ENCODE results near the gene ETNPPL. TPM values are rescaled to one million over a fixed set of nuclear protein-coding genes. Genes with fewer than 3 reads are reported as not detected.

The ETNPPL gene
- total RNA-seq, 3 donors from 2014 or later (not counting 1 experiment from before 2014, with no cell fraction given): not detected

DNA sequence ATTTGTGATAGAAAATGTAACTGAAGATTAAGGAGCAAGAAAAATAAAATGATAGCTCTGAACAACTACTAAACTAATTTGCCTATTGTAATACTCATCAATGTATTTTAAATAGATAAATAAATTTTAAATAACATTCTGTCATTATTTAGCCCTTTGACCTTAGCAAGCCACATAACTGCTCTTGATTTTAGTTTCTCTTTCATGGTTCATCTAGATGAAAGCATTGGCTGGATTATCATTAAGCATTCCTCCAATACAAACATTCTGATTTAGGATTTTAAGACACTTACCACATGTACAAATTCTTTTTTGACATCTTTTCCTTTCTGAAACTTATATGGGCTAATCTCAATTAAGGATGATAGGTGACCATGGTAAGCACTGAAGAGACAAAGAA is 8.5 kb downstream of the ETNPPL start:
- H3K27ac Mint-ChIP-seq: no peak overlapping the region
- TF ChIP-seq, protein P1, sequence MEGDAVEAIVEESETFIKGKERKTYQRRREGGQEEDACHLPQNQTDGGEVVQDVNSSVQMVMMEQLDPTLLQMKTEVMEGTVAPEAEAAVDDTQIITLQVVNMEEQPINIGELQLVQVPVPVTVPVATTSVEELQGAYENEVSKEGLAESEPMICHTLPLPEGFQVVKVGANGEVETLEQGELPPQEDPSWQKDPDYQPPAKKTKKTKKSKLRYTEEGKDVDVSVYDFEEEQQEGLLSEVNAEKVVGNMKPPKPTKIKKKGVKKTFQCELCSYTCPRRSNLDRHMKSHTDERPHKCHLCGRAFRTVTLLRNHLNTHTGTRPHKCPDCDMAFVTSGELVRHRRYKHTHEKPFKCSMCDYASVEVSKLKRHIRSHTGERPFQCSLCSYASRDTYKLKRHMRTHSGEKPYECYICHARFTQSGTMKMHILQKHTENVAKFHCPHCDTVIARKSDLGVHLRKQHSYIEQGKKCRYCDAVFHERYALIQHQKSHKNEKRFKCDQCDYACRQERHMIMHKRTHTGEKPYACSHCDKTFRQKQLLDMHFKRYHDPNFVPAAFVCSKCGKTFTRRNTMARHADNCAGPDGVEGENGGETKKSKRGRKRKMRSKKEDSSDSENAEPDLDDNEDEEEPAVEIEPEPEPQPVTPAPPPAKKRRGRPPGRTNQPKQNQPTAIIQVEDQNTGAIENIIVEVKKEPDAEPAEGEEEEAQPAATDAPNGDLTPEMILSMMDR (IDR thresholded peaks at IDR 0.05): no peak
- H3K27me3 ChIP-seq (ENCODE audit: control insufficient read depth, insufficient read depth, low read length): no peaks in the 10 kb centered on the region
- H3K27ac ChIP-seq (ENCODE audit: low read length): no peak overlapping the region
- no peaks in the 10 kb centered on the region for H3K9me3 ChIP-seq (ENCODE audit: control insufficient read depth, insufficient read depth, low read length)
- H3K4me1 Mint-ChIP-seq: no peaks in the 10 kb centered on the region
- no peaks in the 10 kb centered on the region for H3K4me1 ChIP-seq (ENCODE audit: control insufficient read depth, insufficient read depth, low read length)
- no peaks in the 10 kb centered on the region for H3K9me3 Mint-ChIP-seq
- H3K36me3 Mint-ChIP-seq: no peaks in the 10 kb centered on the region
- ATAC-seq (no peak), DNase-seq (no peak)
- H3K4me3 Mint-ChIP-seq: no peak overlapping the region
- intact Hi-C loops (cut with micrococcal nuclease): no loop called here
- no peaks in the 10 kb centered on the region for H3K36me3 ChIP-seq (ENCODE audit: control insufficient read depth, insufficient read depth, low read length)
- H3K4me3 ChIP-seq (ENCODE audit: low read length): no peak overlapping the region
- peaks cover 8 to 12% of the 10 kb centered on the region in 2 donors for H3K27me3 Mint-ChIP-seq (ENCODE audit: low read depth in 2 of 2)

DNA sequence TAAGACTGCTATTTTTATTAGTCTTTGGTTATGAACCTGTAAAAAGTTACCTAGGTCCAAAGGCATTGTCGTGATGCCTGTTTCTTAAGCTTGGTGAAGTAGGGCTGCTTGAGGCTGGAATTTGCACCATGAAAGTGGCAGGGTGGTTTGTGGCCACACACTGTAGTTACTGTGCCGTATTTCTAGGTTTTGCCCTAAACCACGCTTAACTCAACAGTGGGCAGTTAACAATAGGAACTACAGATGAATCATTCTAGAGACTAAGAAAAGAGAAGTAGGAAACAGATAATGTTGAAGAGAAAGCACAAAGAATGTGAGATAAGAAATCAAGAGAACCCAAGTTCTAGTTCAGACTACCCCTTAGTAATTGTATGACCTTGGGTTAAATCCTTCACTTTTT is 11.5 kb downstream of the ETNPPL start:
- H3K27ac ChIP-seq (ENCODE audit: low read length): no peak overlapping the region
- no peaks in the 10 kb centered on the region for H3K36me3 Mint-ChIP-seq
- no peak overlapping the region for H3K4me3 ChIP-seq (ENCODE audit: low read length)
- H3K36me3 ChIP-seq (ENCODE audit: control insufficient read depth, insufficient read depth, low read length): no peaks in the 10 kb centered on the region
- no peaks in the 10 kb centered on the region for H3K9me3 ChIP-seq (ENCODE audit: control insufficient read depth, insufficient read depth, low read length)
- no peak overlapping the region for H3K27ac Mint-ChIP-seq
- H3K9me3 Mint-ChIP-seq: no peaks in the 10 kb centered on the region
- H3K4me1 ChIP-seq (ENCODE audit: control insufficient read depth, insufficient read depth, low read length): no peaks in the 10 kb centered on the region
- 17% methylated on average over 3 of the region's 3 CpGs for WGBS (ENCODE audit: insufficient coverage)
- no peak for ATAC-seq
- no peak for DNase-seq
- no peak overlapping the region for H3K4me3 Mint-ChIP-seq
- H3K4me1 Mint-ChIP-seq: no peaks in the 10 kb centered on the region
- H3K27me3 ChIP-seq (ENCODE audit: control insufficient read depth, insufficient read depth, low read length): no peaks in the 10 kb centered on the region
- TF ChIP-seq, protein P1 (IDR thresholded peaks at IDR 0.05): no peak
- intact Hi-C loops (cut with micrococcal nuclease): no loop called here
- peaks cover 8 to 16% of the 10 kb centered on the region in 2 donors for H3K27me3 Mint-ChIP-seq (ENCODE audit: low read depth in 2 of 2)

DNA sequence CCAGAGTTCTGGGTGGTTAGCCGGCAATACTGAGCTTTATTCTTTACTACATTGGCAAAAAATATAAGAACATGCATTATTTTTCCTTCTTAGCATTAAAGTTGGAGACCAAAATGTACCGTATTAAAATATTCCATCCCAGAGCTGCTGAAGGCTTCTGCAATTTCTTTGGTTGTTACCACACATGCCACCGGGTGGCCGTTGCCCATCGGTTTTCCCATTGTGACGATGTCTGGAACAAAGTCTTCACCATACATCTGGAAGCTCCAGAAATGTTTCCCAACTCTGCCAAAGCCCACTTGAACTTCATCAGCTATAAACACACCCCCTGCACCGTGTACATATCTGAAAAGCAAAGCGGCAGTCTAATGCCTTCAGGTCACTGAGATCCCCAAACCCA is 13.7 kb downstream of the ETNPPL start:
- Mint-ChIP-seq H3K27me3 (ENCODE audit: low read depth in 2 of 2) (peaks cover 8 to 18% of the 10 kb centered on the region in 2 donors), H3K36me3 (no peaks in the 10 kb centered on the region), H3K27ac (no peak overlapping the region), H3K4me3 (no peak overlapping the region), H3K9me3 (no peaks in the 10 kb centered on the region), H3K4me1 (no peaks in the 10 kb centered on the region)
- H3K27ac ChIP-seq (ENCODE audit: low read length): no peak overlapping the region
- DNase-seq (no peak), ATAC-seq (no peak)
- H3K36me3 ChIP-seq (ENCODE audit: control insufficient read depth, insufficient read depth, low read length): no peaks in the 10 kb centered on the region
- TF ChIP-seq, protein P1 (IDR thresholded peaks at IDR 0.05): no peak
- no peaks in the 10 kb centered on the region for H3K27me3 ChIP-seq (ENCODE audit: control insufficient read depth, insufficient read depth, low read length)
- intact Hi-C loops (cut with micrococcal nuclease): no loop called here
- 94% methylated on average over 8 of the region's 8 CpGs for WGBS (ENCODE audit: insufficient coverage)
- H3K4me1 ChIP-seq (ENCODE audit: control insufficient read depth, insufficient read depth, low read length): no peaks in the 10 kb centered on the region
- no peaks in the 10 kb centered on the region for H3K9me3 ChIP-seq (ENCODE audit: control insufficient read depth, insufficient read depth, low read length)
- H3K4me3 ChIP-seq (ENCODE audit: low read length): no peak overlapping the region

DNA sequence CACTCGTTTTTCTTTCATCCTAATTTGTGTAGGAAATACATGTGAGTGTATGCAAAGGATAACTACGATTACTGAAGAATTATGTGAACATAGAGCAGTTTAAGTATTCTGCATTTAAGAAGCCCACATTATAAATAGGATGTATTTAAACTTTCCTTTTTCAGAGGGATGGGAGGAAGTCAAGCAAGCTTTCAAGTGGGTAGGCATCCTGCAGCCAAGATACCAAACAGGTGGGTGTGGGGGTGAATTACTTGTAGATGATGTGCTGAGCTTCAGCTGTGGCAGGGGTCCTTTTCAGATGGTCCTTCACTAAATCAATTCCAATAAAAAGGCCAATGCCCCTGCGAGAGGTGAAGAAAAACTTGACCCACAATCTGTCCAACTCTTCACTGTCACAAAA is 16.3 kb downstream of the ETNPPL start:
- intact Hi-C loops (cut with micrococcal nuclease): no loop called here
- no peak overlapping the region for H3K4me3 ChIP-seq (ENCODE audit: low read length)
- no peaks in the 10 kb centered on the region for H3K9me3 Mint-ChIP-seq

More for the DNA sequence above, 16.3 kb downstream of the ETNPPL start:
- Mint-ChIP-seq H3K4me1 (no peaks in the 10 kb centered on the region), H3K36me3 (no peaks in the 10 kb centered on the region), H3K4me3 (no peak overlapping the region), H3K27me3 (ENCODE audit: low read depth in 2 of 2) (peaks cover 3 to 12% of the 10 kb centered on the region in 2 donors), H3K27ac (no peak overlapping the region)
- ATAC-seq (no peak), DNase-seq (no peak)
- no peaks in the 10 kb centered on the region for H3K36me3 ChIP-seq (ENCODE audit: control insufficient read depth, insufficient read depth, low read length)
- no peaks in the 10 kb centered on the region for H3K27me3 ChIP-seq (ENCODE audit: control insufficient read depth, insufficient read depth, low read length)
- TF ChIP-seq, protein P1 (IDR thresholded peaks at IDR 0.05): no peak
- 85% methylated on average over 2 of the region's 3 CpGs for WGBS (ENCODE audit: insufficient coverage)
- no peaks in the 10 kb centered on the region for H3K4me1 ChIP-seq (ENCODE audit: control insufficient read depth, insufficient read depth, low read length)
- H3K9me3 ChIP-seq (ENCODE audit: control insufficient read depth, insufficient read depth, low read length): no peaks in the 10 kb centered on the region
- H3K27ac ChIP-seq (ENCODE audit: low read length): no peak overlapping the region
